CD4-positive, alpha-beta T cell (primary cell): Measurements from ENCODE around the gene ETFB. TPM values are rescaled to one million over a fixed set of nuclear protein-coding genes. Genes with fewer than 3 reads are reported as not detected.

Source experiments
- ATAC-seq: fragments of 200-7000 bp; cut with Tn5 transposase; one replicate; pipeline ENCODE4 v1.10.0; 2022; ENCODE audit warnings: mild to moderate bottlenecking; ENCODE audit not compliant: poor library complexity
- CTCF ChIA-PET: fragments of 350-600 bp; sonication (Branson Sonifier 250); formaldehyde crosslinking; loops from one replicate; lab custom pipeline; 2021; ENCODE audit warnings: antibody characterized with exemption, inconsistent platforms; lab: Charles Lee
- POLR2A ChIA-PET: fragments of 350-600 bp; sonication (Branson Sonifier 250); formaldehyde crosslinking; loops from one replicate; lab custom pipeline; 2021; ENCODE audit warnings: antibody characterized with exemption, inconsistent platforms; lab: Charles Lee
- DNase-seq, 14 experiments: peaks; one replicate each; pipeline ENCODE4 v3.0.0-alpha.2; 2013 to 2020; ENCODE audit warnings: mixed read lengths in 2 of 14
- H3K27ac ChIP-seq, 2 donors: one replicate each; pipeline versions ENCODE4 v1.5.1 to v1.7.0; 2013; ENCODE audit warnings: low read length in 2 of 2, low read depth in 1 of 2, mild to moderate bottlenecking in 1 of 2
- H3K27me3 ChIP-seq, 2 experiments: 1 replicate in 1 of 2; 2 replicates in 1 of 2; pipeline versions ENCODE4 v1.6.1 to v1.7.0; 2013; ENCODE audit warnings: low read length in 2 of 2, control low read depth in 1 of 2, mild to moderate bottlenecking in 1 of 2, moderate library complexity in 1 of 2; ENCODE audit not compliant: insufficient read depth in 2 of 2, control insufficient read depth in 1 of 2
- H3K36me3 ChIP-seq: one replicate; pipeline ENCODE4 v1.6.1; 2013; ENCODE audit warnings: low read length, control low read depth; ENCODE audit not compliant: insufficient read depth
- H3K4me1 ChIP-seq: one replicate; pipeline ENCODE4 v1.6.1; 2013; ENCODE audit warnings: low read length, control low read depth; ENCODE audit not compliant: insufficient read depth
- H3K4me3 ChIP-seq: one replicate; pipeline ENCODE4 v1.5.1; 2013; ENCODE audit warnings: mild to moderate bottlenecking, low read length, moderate library complexity
- H3K9me3 ChIP-seq, 2 experiments: 1 replicate in 1 of 2; 2 replicates in 1 of 2; pipeline versions ENCODE4 v1.6.1 to v1.7.0; 2013; ENCODE audit warnings: low read length in 2 of 2, mild to moderate bottlenecking in 2 of 2, control low read depth in 1 of 2, moderate library complexity in 1 of 2; ENCODE audit not compliant: control insufficient read depth in 1 of 2, insufficient read depth in 1 of 2
- H3K27ac Mint-ChIP-seq: one replicate; pipeline ENCODE4 v1.8.0; 2020; ENCODE audit warnings: mixed read lengths
- H3K27me3 Mint-ChIP-seq: one replicate; pipeline ENCODE4 v1.8.0; 2021; ENCODE audit warnings: mixed read lengths
- H3K36me3 Mint-ChIP-seq: one replicate; pipeline ENCODE4 v1.8.0; 2021; ENCODE audit warnings: low read depth, mixed read lengths
- H3K4me1 Mint-ChIP-seq: one replicate; pipeline ENCODE4 v1.8.0; 2021; ENCODE audit warnings: low read depth, mixed read lengths
- H3K4me3 Mint-ChIP-seq: one replicate; pipeline ENCODE4 v1.8.0; 2020; ENCODE audit warnings: mild to moderate bottlenecking, mixed read lengths
- H3K9me3 Mint-ChIP-seq: one replicate; pipeline ENCODE4 v1.8.0; 2020; ENCODE audit warnings: mixed read lengths
- CTCF ChIP-seq: fragments of 200-600 bp; IDR thresholded peaks from one replicate; pipeline ENCODE4 v1.8.0; 2022; ENCODE audit warnings: antibody characterized with exemption, mild to moderate bottlenecking
- intact Hi-C, 2 experiments: fragments of 100-400 bp; cut with DNase I in 1 of 2; cut with micrococcal nuclease in 1 of 2; formaldehyde crosslinking; loops; one replicate each; pipeline versions ENCODE4 v1.15.1 to v1.9.0; 2023 to 2025; cut with DNase I, micrococcal nuclease
- total RNA-seq, 174 experiments: library from RNA in 2 of 174; stranded (reverse) in 2 of 174; gene quantifications; one replicate each; pipeline ENCODE4 v1.2.3 and lab custom pipeline; 2021 to 2026

Gene ETFB
- total RNA-seq, 2 experiments from 2014 or later = 29.7 to 30.1 TPM

DNA sequence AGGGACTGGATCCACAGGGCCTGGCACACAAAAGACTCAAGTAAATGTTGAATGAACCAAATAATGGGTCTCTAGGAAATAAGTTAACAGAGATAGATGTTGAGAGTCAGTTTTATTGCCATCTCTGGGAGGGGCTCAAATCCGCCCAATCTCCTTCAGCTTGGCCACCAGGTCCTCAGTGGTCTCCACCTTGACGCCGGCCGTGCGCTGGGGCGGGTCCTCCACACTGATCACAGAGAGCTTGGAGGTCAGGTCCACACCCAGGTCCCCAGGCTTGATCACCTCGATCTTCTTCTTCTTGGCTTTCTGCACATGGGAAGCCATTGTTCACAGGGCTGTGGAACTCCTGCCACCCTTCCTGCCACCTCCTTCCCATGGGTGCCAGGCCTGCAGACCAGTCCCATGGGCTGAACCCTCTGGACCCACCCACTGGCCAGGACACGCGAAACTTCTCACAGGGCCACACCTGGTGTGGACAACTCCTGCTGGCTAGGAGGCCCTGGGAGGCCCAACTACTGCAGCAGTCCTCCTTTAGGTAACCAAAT lies 21.0 kb downstream of the ETFB start:
- H3K9me3 Mint-ChIP-seq = no peaks in the 10 kb centered on the region
- peaks cover 5% of the 10 kb centered on the region for H3K4me1 ChIP-seq
- H3K36me3 Mint-ChIP-seq = peaks cover 31% of the 10 kb centered on the region
- intact Hi-C loops = no loop called here
- ChIA-PET POLR2A (no interaction called here), CTCF (no interaction called here)
- peak overlapping the region; percentile 7 for H3K27ac Mint-ChIP-seq
- no peak for TF ChIP-seq CTCF
- H3K4me3 Mint-ChIP-seq = no peak overlapping the region
- H3K9me3 ChIP-seq = no peaks in the 10 kb centered on the region
- no peak for DNase-seq
- no peaks in the 10 kb centered on the region for H3K27me3 Mint-ChIP-seq
- peaks cover 33% of the 10 kb centered on the region for H3K36me3 ChIP-seq
- H3K27me3 ChIP-seq = no peaks in the 10 kb centered on the region
- no peak for ATAC-seq
- peak overlapping the region in 1 of 2 donors; percentile 6 for H3K27ac ChIP-seq
- peaks cover 9% of the 10 kb centered on the region for H3K4me1 Mint-ChIP-seq
- no peak overlapping the region for H3K4me3 ChIP-seq

GRCh38 chr19:51342631-51343569 lies 23.3 kb downstream of the ETFB start:
- ATAC-seq = no peak
- POLR2A ChIA-PET = no interaction called here

More at GRCh38 chr19:51342631-51343569, 23.3 kb downstream of the ETFB start:
- peaks cover 25% of the 10 kb centered on the region for H3K36me3 ChIP-seq
- no peaks in the 10 kb centered on the region for H3K9me3 ChIP-seq
- no peaks in the 10 kb centered on the region for H3K27me3 ChIP-seq
- H3K27ac ChIP-seq = no peak overlapping the region
- DNase-seq = no peak
- no peak for TF ChIP-seq CTCF
- peaks cover 23% of the 10 kb centered on the region for H3K4me1 ChIP-seq
- Mint-ChIP-seq H3K4me3 (peak overlapping the region; percentile 66), H3K27me3 (no peaks in the 10 kb centered on the region), H3K9me3 (no peaks in the 10 kb centered on the region), H3K36me3 (peaks cover 24% of the 10 kb centered on the region), H3K27ac (no peak overlapping the region), H3K4me1 (peaks cover 23% of the 10 kb centered on the region)
- no peak overlapping the region for H3K4me3 ChIP-seq
- intact Hi-C loops = no loop called here
- CTCF ChIA-PET = no interaction called here
